WI38 (cell line): ENCODE results near the gene SNRK.

Source experiments
- H3K4me3 ChIP-seq: 2 replicates; pipeline ENCODE4 v1.5.1; 2011; ENCODE audit warnings: low read depth, mild to moderate bottlenecking, control low read depth, low read length
- TF ChIP-seq, protein P1 (sequence below): IDR thresholded peaks from 2 replicates; pipeline ENCODE4 v1.5.1; 2012; ENCODE audit warnings: low read depth, mild to moderate bottlenecking, control low read depth, low read length

Gene SNRK

DNA sequence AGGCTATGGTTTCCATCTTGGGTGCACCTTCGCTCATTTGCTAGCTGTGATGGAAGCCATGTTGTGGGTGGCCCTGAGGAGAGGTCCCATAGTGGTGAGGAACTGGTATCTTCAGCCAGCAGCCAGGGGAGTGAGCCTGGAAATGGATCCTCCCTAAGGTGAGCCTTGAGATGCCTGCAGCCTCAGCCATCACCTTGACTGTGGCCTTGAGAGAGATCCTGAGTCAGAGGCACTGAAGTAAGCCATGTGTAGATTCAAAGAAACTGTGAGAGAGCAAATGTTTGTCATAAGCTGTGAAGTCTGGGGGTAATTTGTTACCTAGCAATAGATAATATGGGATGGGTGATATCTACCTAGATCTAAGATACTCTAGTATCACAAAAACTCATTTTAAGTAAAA is 105.3 kb downstream of the SNRK start:
- TF ChIP-seq, protein P1, sequence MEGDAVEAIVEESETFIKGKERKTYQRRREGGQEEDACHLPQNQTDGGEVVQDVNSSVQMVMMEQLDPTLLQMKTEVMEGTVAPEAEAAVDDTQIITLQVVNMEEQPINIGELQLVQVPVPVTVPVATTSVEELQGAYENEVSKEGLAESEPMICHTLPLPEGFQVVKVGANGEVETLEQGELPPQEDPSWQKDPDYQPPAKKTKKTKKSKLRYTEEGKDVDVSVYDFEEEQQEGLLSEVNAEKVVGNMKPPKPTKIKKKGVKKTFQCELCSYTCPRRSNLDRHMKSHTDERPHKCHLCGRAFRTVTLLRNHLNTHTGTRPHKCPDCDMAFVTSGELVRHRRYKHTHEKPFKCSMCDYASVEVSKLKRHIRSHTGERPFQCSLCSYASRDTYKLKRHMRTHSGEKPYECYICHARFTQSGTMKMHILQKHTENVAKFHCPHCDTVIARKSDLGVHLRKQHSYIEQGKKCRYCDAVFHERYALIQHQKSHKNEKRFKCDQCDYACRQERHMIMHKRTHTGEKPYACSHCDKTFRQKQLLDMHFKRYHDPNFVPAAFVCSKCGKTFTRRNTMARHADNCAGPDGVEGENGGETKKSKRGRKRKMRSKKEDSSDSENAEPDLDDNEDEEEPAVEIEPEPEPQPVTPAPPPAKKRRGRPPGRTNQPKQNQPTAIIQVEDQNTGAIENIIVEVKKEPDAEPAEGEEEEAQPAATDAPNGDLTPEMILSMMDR = no peak

DNA sequence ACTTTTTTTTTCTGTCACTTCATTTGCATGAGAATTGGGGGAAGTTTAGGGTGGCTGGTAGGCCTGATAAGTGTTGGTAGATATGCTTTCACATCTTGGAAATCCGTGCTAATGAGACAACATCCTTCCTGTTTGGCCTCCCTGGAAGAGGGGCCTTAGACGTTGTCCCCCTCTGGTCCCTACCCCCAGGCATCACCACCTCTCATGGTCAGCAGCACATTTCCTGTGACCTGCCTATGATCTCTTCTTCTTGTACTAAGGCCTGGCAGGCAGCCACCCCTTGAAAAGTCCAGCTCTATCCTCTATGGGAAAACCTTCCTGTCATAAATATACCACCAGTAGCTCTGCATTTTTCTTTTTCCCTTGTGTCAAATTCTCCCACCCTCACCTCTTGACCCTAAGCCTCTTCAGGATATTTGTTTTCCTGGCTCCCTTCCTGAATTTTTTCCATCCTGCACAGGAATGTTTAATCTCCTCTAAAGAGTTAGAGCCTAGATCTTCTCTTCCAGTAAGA is 107.8 kb downstream of the SNRK start:
- TF ChIP-seq, protein P1 = no peak
- no peak overlapping the region for H3K4me3 ChIP-seq

More for the DNA sequence above, 105.3 kb downstream of the SNRK start:
- no peak overlapping the region for H3K4me3 ChIP-seq

DNA sequence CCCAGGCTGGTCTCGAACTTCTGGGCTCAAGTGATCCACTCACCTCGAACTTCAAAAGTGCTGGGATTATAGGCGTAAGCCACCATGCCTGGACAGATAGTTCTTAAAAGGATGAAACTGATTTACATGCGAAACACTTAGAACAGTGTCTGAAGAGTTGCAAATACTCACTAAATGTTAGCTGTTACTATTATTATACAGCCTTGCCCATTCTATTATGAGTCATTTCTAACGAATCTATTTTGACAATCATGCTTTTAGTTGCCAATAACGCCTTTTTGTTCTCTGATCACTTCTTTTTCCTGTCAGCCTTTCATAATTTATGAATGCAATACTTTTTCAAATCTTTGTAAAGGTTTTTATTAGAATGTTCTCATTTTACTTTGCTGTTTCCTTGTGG is 112.7 kb downstream of the SNRK start:
- TF ChIP-seq, protein P1 = no peak

DNA sequence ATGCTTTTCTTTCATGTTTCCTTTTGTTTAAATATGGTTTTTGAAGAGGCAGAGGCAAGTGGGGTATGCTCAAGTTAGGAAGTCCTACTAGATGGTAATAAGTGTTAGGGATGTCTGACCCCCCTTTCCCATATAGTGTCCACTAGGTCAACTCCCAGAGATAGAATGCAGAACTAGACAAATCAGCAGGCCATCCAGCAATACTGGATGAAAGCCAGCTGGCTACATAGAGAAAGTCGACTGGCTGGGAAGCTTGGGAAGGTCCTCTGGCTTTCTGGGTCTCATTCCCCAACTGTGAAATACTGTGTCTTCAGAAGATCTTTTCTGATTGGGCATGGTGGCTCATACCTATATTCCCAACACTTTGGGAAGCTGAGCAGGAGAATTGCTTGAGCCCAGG is 113.8 kb downstream of the SNRK start:
- H3K4me3 ChIP-seq = no peak overlapping the region
- TF ChIP-seq, protein P1 = no peak

More for the DNA sequence above, 112.7 kb downstream of the SNRK start:
- no peak overlapping the region for H3K4me3 ChIP-seq
